K562 (cell line): ENCODE measurements around the gene RBMS1. TPM values are rescaled to one million over a fixed set of nuclear protein-coding genes. Genes with fewer than 3 reads are reported as not detected.

Source experiments
- ATAC-seq: fragments of 200-7000 bp; cut with Tn5 transposase; 3 replicates; pipeline ENCODE4 v1.9.1; 2020; ENCODE audit warnings: moderate library complexity
- BruUV-seq: library from RNA; stranded (reverse); fragments of 400-500 nt; replicated peaks from 2 replicates; lab custom pipeline; 2021; lab: Mats Ljungman, UMichigan
- CTCF ChIA-PET: fragments of 300-600 bp; formaldehyde crosslinking; extraction: SDS; loops from one replicate; lab custom pipeline; 2021; ENCODE audit warnings: low intra/inter-chr PET ratio; lab: Yijun Ruan, JAX
- POLR2A ChIA-PET: fragments of 300-600, 350-650 bp; sonication (Branson Sonifier 250); formaldehyde crosslinking; extraction: SDS; loops from one replicate; lab custom pipeline; 2021; ENCODE audit warnings: antibody characterized with exemption, inconsistent platforms; lab: Yijun Ruan, JAX
- DNase-seq, 4 experiments: peaks; one replicate each; pipeline versions ENCODE4 v3.0.0 to v3.0.0-alpha.2; 2011 to 2018; ENCODE audit warnings: low spot score in 3 of 4, mixed read lengths in 3 of 4; ENCODE audit errors: extremely low read depth in 1 of 4
- FAIRE-seq: peaks from 2 replicates; lab custom pipeline; 2011; peaks lifted over from hg19 to GRCh38; lab: Jason Lieb, UNC
- H2AFZ ChIP-seq: 2 replicates; pipeline ENCODE4 v1.6.0; 2011; ENCODE audit warnings: low read depth, low read length, control low read depth, inconsistent platforms
- H3K27ac ChIP-seq: fragments of 200-600 bp; 3 replicates; pipeline ENCODE4 v1.8.0; 2011; ENCODE audit warnings: low read depth, mild to moderate bottlenecking, control low read depth, inconsistent platforms, low read length, moderate library complexity, mixed read lengths; ENCODE audit errors: extremely low read depth
- H3K27me3 ChIP-seq, 2 experiments: fragments of 300-600 bp in 1 of 2; 2 replicates in 1 of 2; 3 replicates in 1 of 2; pipeline versions ENCODE4 v1.6.0 to v1.8.0; 2011; ENCODE audit warnings: inconsistent platforms in 2 of 2, low read length in 2 of 2, mild to moderate bottlenecking in 1 of 2, mixed read lengths in 1 of 2, moderate library complexity in 1 of 2; ENCODE audit not compliant: control insufficient read depth in 2 of 2, insufficient read depth in 2 of 2
- H3K36me3 ChIP-seq: fragments of 300-600 bp; 3 replicates; pipeline ENCODE4 v1.8.0; 2011; ENCODE audit warnings: mild to moderate bottlenecking, low read length, inconsistent platforms; ENCODE audit not compliant: control insufficient read depth, insufficient read depth
- H3K4me1 ChIP-seq, 2 experiments: fragments of 200-600 bp in 1 of 2; replicated peaks in 1 of 2; 2 replicates in 1 of 2; 3 replicates in 1 of 2; pipeline versions ENCODE4 v1.5.1 to v1.8.0; 2011; ENCODE audit warnings: inconsistent platforms in 2 of 2, low read length in 2 of 2, mild to moderate bottlenecking in 1 of 2, mixed read lengths in 1 of 2, moderate library complexity in 1 of 2; ENCODE audit not compliant: control insufficient read depth in 2 of 2, insufficient read depth in 2 of 2
- H3K4me2 ChIP-seq: 2 replicates; pipeline ENCODE4 v1.6.1; 2011; ENCODE audit warnings: low read length, control low read depth, inconsistent platforms, mixed read lengths; ENCODE audit not compliant: insufficient read depth
- H3K4me3 ChIP-seq: fragments of 200-600 bp; sonication (generic), shearing (Covaris generic); 2 replicates; pipeline ENCODE4 v1.5.1; 2016; ENCODE audit warnings: control low read depth, inconsistent platforms
- H3K79me2 ChIP-seq: fragments of 200-600 bp; 3 replicates; pipeline ENCODE4 v1.8.0; 2011; ENCODE audit warnings: low read length, inconsistent platforms; ENCODE audit not compliant: control insufficient read depth, insufficient read depth
- H3K9ac ChIP-seq, 2 experiments: 2 replicates each; pipeline versions ENCODE4 v1.6.0 to v1.6.1; 2011; ENCODE audit warnings: low read depth in 2 of 2, low read length in 2 of 2, control low read depth in 1 of 2, inconsistent platforms in 1 of 2, mild to moderate bottlenecking in 1 of 2, mixed read lengths in 1 of 2; ENCODE audit not compliant: insufficient read depth in 1 of 2
- H3K9me1 ChIP-seq: one replicate; pipeline ENCODE4 v1.6.0; 2011; ENCODE audit warnings: inconsistent platforms, mild to moderate bottlenecking, low read length, moderate library complexity; ENCODE audit not compliant: control insufficient read depth, insufficient read depth
- H3K9me3 ChIP-seq: replicated peaks from 2 replicates; pipeline ENCODE4 v1.5.1; 2011; ENCODE audit warnings: low read depth, low read length, inconsistent platforms; ENCODE audit not compliant: control insufficient read depth, insufficient read depth
- H4K20me1 ChIP-seq: replicated peaks from 2 replicates; pipeline ENCODE4 v1.6.1; 2011; ENCODE audit warnings: low read length, inconsistent platforms, mixed read lengths; ENCODE audit not compliant: control insufficient read depth, insufficient read depth
- BRCA1 ChIP-seq, 2 experiments: fragments of 450-650 bp in 1 of 2; sonication (generic) in 1 of 2; formaldehyde crosslinking in 1 of 2; IDR thresholded peaks; 2 replicates each; pipeline versions ENCODE4 v1.5.0 to v1.6.1; 2017 to 2020; ENCODE audit warnings: mild to moderate bottlenecking in 1 of 2, missing genetic modification reagents in 1 of 2
- RBM25 ChIP-seq: fragments of 200-400 bp; formaldehyde crosslinking; IDR thresholded peaks from 2 replicates; pipeline ENCODE4 v1.6.1; 2018; ENCODE audit warnings: low read length, low read depth, moderate library complexity; ENCODE audit not compliant: severe bottlenecking
- SAP30 ChIP-seq: fragments of 200-600 bp; sonication (generic); IDR thresholded peaks from 2 replicates; pipeline ENCODE4 v1.6.1; 2012; ENCODE audit warnings: borderline replicate concordance, low read depth, mild to moderate bottlenecking, moderate library complexity, low read length, control low read depth, inconsistent platforms; ENCODE audit not compliant: insufficient read depth, poor library complexity, severe bottlenecking
- SMAD4 ChIP-seq: fragments of 250-450 bp; sonication (Bioruptor Pico); conservative IDR thresholded peaks from 2 replicates; pipeline ENCODE4 v1.8.0; 2021; ENCODE audit warnings: inconsistent platforms, mild to moderate bottlenecking, moderate library complexity
- SRSF7 ChIP-seq: fragments of 200-400 bp; formaldehyde crosslinking; optimal IDR thresholded peaks from 2 replicates; pipeline ENCODE3; 2017; ENCODE audit warnings: mild to moderate bottlenecking, low read depth, low read length
- STAG1 ChIP-seq: sonication (generic); formaldehyde crosslinking; IDR thresholded peaks from 2 replicates; pipeline ENCODE4 v1.5.0; 2020; ENCODE audit warnings: missing genetic modification reagents, borderline replicate concordance
- U2AF2 ChIP-seq: fragments of 200-400 bp; formaldehyde crosslinking; optimal IDR thresholded peaks from 2 replicates; pipeline ENCODE3; 2017; ENCODE audit warnings: low read depth, mild to moderate bottlenecking, low read length
- ZNF507 ChIP-seq: conservative IDR thresholded peaks from 2 replicates; pipeline ENCODE4 v1.6.1; 2017; ENCODE audit warnings: missing genetic modification characterization, missing compliant biosample characterization
- WGBS: fragments of 100-300 bp; shearing (Covaris generic); methylation state at CpG from one replicate; pipeline ENCODE4 v1.1.6; 2016; ENCODE audit warnings: low coverage, mixed read lengths; ENCODE audit not compliant: insufficient coverage; ENCODE audit errors: missing lambda C conversion rate; 5-methylcytosine and 5-hydroxymethylcytosine counted together
- in situ Hi-C: fragments of 300-500 bp; cut with MboI; formaldehyde crosslinking; loops from 4 replicates; pipeline ENCODE4 v1.15.0; 2018; ENCODE audit warnings: inconsistent platforms, mixed read lengths
- intact Hi-C: fragments of 100-400 bp; cut with micrococcal nuclease; formaldehyde crosslinking; loops from 2 replicates; pipeline ENCODE4 v1.14.2; 2022
- polyA plus RNA-seq, 8 experiments: library from polyadenylated mRNA; depleted of rRNA in 4 of 8; stranded (reverse) in 5 of 8; unstranded in 3 of 8; fragments of >200 nt; fragmentation: Nextera tagmentation in 2 of 8; fragmentation: Illumina TruSeq in 1 of 8; extraction: Ambion mirVana in 2 of 8; extraction: Trizol in 1 of 8; gene quantifications; 2 replicates each; pipeline versions ENCODE4 v1.2.1 to v1.2.3, GENCODE V29; 2011 to 2014; ENCODE audit warnings: inconsistent platforms in 1 of 8, missing spikeins in 1 of 8
- total RNA-seq, 7 experiments: library from RNA; depleted of rRNA in 6 of 7; stranded (reverse); fragments of >200 nt in 6 of 7; fragmentation: Illumina TruSeq in 2 of 7; extraction: Trizol in 2 of 7; gene quantifications; 2 replicates each; pipeline versions ENCODE4 v1.2.1 to v1.2.3, GENCODE V29; 2011 to 2021; ENCODE audit warnings: low replicate concordance in 1 of 7
- TF ChIP-seq, protein P1 (sequence below), 2 experiments: fragments of 450-650 bp in 1 of 2; sonication (generic) in 1 of 2; formaldehyde crosslinking; conservative IDR thresholded peaks; 2 replicates each; pipeline versions ENCODE4 v1.4.0 to v1.8.1; 2020 to 2022; ENCODE audit warnings: mild to moderate bottlenecking in 1 of 2, missing genetic modification reagents in 1 of 2
- TF ChIP-seq, protein P2 (sequence below): fragments of 250-450 bp; sonication (Bioruptor Pico); IDR thresholded peaks from 2 replicates; pipeline ENCODE4 v1.5.0; 2020; ENCODE audit warnings: mild to moderate bottlenecking
- TF ChIP-seq, protein P3 (sequence below): fragments of 250-450 bp; sonication (Bioruptor Pico); IDR thresholded peaks from 2 replicates; pipeline ENCODE4 v1.9.0; 2021; ENCODE audit warnings: mild to moderate bottlenecking, inconsistent platforms

Gene RBMS1
- total and polyA plus RNA-seq, 9 of the 15 experiments (the other 6 are each of a cell fraction or from before 2014, with no cell fraction given): 0.04 to 0.31 (median 0.09) TPM; not detected in 6

DNA sequence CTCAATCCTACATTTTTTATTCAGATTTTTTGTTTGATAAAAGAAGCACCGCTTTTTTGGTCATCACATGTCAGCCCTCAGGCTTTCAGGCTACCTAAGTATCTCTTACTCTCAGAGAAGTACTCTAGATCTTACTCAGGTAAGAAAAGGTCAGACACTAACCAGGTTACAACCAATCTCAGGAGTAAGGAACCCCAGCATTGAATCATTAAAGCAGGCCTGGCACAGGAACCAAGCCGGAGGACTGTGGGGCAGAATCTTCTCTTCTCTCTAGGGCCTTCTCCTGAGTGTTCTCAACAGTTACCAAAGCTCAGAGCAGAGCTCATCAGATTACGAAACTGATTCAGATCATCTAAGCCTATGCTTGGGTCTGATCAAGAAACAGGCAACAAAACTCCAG, 28.2 kb downstream of the RBMS1 start:
- intact Hi-C loops: no loop called here

More for the DNA sequence above, 28.2 kb downstream of the RBMS1 start:
- WGBS: 1% methylated on average over 3 of the region's 3 CpGs
- Histone ChIP-seq H3K9me1 (no peaks in the 10 kb centered on the region), H3K4me3 (no peak overlapping the region), H3K9ac (no peak overlapping the region), H3K4me2 (no peak overlapping the region), H2AFZ (no peak overlapping the region), H3K27ac (no peak overlapping the region), H4K20me1 (no peaks in the 10 kb centered on the region), H3K79me2 (no peaks in the 10 kb centered on the region), H3K4me1 (no peaks in the 10 kb centered on the region), H3K36me3 (no peaks in the 10 kb centered on the region), H3K9me3 (no peaks in the 10 kb centered on the region), H3K27me3 (no peaks in the 10 kb centered on the region)
- in situ Hi-C loops: no loop called here
- FAIRE-seq (no peak), DNase-seq (no peak), ATAC-seq (no peak)
- TF ChIP-seq, protein P1, sequence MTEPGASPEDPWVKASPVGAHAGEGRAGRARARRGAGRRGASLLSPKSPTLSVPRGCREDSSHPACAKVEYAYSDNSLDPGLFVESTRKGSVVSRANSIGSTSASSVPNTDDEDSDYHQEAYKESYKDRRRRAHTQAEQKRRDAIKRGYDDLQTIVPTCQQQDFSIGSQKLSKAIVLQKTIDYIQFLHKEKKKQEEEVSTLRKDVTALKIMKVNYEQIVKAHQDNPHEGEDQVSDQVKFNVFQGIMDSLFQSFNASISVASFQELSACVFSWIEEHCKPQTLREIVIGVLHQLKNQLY (CRISPR knock-in tag; conservative IDR thresholded peaks at IDR 0.05): no peak
- TF ChIP-seq SMAD4 (CRISPR knock-in tag) (no peak), U2AF2 (no peak), RBM25 (no peak), BRCA1 (IDR thresholded peaks at IDR 0.05) (no peak), BRCA1 (CRISPR knock-in tag; IDR thresholded peaks at IDR 0.05) (no peak), ZNF507 (no peak), STAG1 (CRISPR knock-in tag) (no peak), SAP30 (no peak), SRSF7 (no peak)
- TF ChIP-seq, protein P2, sequence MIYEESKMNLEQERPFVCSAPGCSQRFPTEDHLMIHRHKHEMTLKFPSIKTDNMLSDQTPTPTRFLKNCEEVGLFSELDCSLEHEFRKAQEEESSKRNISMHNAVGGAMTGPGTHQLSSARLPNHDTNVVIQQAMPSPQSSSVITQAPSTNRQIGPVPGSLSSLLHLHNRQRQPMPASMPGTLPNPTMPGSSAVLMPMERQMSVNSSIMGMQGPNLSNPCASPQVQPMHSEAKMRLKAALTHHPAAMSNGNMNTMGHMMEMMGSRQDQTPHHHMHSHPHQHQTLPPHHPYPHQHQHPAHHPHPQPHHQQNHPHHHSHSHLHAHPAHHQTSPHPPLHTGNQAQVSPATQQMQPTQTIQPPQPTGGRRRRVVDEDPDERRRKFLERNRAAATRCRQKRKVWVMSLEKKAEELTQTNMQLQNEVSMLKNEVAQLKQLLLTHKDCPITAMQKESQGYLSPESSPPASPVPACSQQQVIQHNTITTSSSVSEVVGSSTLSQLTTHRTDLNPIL (CRISPR knock-in tag): no peak
- TF ChIP-seq, protein P3, sequence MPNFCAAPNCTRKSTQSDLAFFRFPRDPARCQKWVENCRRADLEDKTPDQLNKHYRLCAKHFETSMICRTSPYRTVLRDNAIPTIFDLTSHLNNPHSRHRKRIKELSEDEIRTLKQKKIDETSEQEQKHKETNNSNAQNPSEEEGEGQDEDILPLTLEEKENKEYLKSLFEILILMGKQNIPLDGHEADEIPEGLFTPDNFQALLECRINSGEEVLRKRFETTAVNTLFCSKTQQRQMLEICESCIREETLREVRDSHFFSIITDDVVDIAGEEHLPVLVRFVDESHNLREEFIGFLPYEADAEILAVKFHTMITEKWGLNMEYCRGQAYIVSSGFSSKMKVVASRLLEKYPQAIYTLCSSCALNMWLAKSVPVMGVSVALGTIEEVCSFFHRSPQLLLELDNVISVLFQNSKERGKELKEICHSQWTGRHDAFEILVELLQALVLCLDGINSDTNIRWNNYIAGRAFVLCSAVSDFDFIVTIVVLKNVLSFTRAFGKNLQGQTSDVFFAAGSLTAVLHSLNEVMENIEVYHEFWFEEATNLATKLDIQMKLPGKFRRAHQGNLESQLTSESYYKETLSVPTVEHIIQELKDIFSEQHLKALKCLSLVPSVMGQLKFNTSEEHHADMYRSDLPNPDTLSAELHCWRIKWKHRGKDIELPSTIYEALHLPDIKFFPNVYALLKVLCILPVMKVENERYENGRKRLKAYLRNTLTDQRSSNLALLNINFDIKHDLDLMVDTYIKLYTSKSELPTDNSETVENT (CRISPR knock-in tag): no peak
- ChIA-PET CTCF (no interaction called here), POLR2A (no interaction called here)
- no TSS peak for BruUV-seq
